Stomach (tissue), 9 donors: Measurements from ENCODE around the gene OR14A16. TPM values are rescaled to one million over a fixed set of nuclear protein-coding genes. Genes with fewer than 3 reads are reported as not detected.

Experiments
- DNase-seq, 2 donors: peaks; one replicate each; pipeline versions ENCODE4 v3.0.0 to v3.0.0-alpha.2; 2013 to 2019
- H3K27ac ChIP-seq, 5 donors: fragments of 200-600 bp in 4 of 5; sonication (generic) in 4 of 5; one replicate each; pipeline ENCODE4 v1.5.1; 2013 to 2019; ENCODE audit warnings: mild to moderate bottlenecking in 1 of 5, moderate library complexity in 1 of 5
- H3K27me3 ChIP-seq, 3 donors: fragments of 200-600 bp; sonication (generic); one replicate each; pipeline ENCODE4 v1.5.1; 2017 to 2019; ENCODE audit warnings: mixed run types in 1 of 3
- H3K36me3 ChIP-seq, 4 donors: fragments of 200-600 bp; sonication (generic); 1 replicate in 3 of 4; 2 replicates in 1 of 4; pipeline ENCODE4 v1.5.1; 2016 to 2019
- H3K4me1 ChIP-seq, 4 donors: fragments of 200-600 bp; sonication (generic); one replicate each; pipeline ENCODE4 v1.5.1; 2016 to 2019
- H3K4me3 ChIP-seq, 4 donors: fragments of 200-600 bp; sonication (generic) in 3 of 4; one replicate each; pipeline ENCODE4 v1.5.1; 2016 to 2019; ENCODE audit warnings: mild to moderate bottlenecking in 1 of 4
- H3K9me3 ChIP-seq, 4 donors: fragments of 200-600 bp; sonication (generic); one replicate each; pipeline ENCODE4 v1.5.1; 2016 to 2019
- EP300 ChIP-seq: sonication (generic); formaldehyde crosslinking; IDR thresholded peaks from one replicate; pipeline ENCODE4 v1.6.1; 2017; ENCODE audit warnings: antibody characterized with exemption
- POLR2A ChIP-seq, 4 donors: fragments of 450-650 bp; IDR thresholded peaks; one replicate each; pipeline ENCODE4 v1.6.1; 2016; ENCODE audit warnings: antibody characterized with exemption in 4 of 4, control low read depth in 2 of 4, mild to moderate bottlenecking in 1 of 4, moderate library complexity in 1 of 4
- POLR2AphosphoS5 ChIP-seq, 3 donors: sonication (generic); formaldehyde crosslinking; IDR thresholded peaks; one replicate each; pipeline ENCODE4 v1.6.1; 2016; ENCODE audit warnings: antibody characterized with exemption in 3 of 3
- WGBS, 5 donors: extraction: QIAGEN DNeasy Blood & Tissue Kit in 3 of 5; methylation state at CpG; one replicate each; pipeline versions ENCODE4 v1.1.5 to v1.1.7; 2013 to 2018; 5-methylcytosine and 5-hydroxymethylcytosine counted together
- intact Hi-C: fragments of 100-400 bp; cut with DNase I; formaldehyde crosslinking; loops from one replicate; pipeline ENCODE4 v1.15.1; 2023; ENCODE audit warnings: low total_unique reads
- polyA plus RNA-seq, 3 donors: library from polyadenylated mRNA; stranded (reverse); fragments of 200-250 nt; gene quantifications; one replicate each; pipeline ENCODE4 v1.2.3, GENCODE V29; 2013
- total RNA-seq, 5 donors: library from RNA; depleted of rRNA; stranded (reverse); fragments of >200 nt; gene quantifications; one replicate each; pipeline versions ENCODE4 v1.1.0 to v1.2.3, GENCODE V29; 2014 to 2016
- TF ChIP-seq, protein P1 (sequence below), 7 experiments: fragments of 450-650 bp in 4 of 7; fragments of 200-600 bp in 3 of 7; sonication (generic) in 3 of 7; IDR thresholded peaks; one replicate each; pipeline ENCODE4 v1.5.1; 2016 to 2019; ENCODE audit warnings: antibody characterized with exemption in 7 of 7, control low read depth in 2 of 7, mild to moderate bottlenecking in 1 of 7
- donor health status: healthy with polysubstance abuse.
- donor health status: Bipolar disorder and iron deficiency.
- donor health status: healthy.

Gene OR14A16
- total and polyA plus RNA-seq, 8 donors, result not detected

DNA sequence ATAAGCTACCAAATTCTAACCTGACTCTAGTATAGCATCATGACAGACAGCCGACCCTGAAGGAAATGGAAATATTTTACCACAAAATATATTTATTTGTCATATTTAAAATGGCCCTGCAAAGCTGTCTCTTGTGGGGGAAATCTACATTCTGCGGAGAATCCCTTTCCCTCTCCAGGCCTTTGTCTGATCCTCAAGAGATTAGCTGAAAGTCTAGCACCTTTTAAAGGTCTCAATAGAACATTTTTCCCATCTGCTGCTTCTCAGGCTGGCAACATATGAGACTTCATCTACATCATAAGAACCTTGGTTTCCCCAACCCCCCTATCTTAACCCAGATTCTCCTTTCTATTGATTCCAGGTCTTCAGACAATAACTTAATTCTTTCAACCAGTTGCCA, 19.5 kb upstream of the OR14A16 start:
- intact Hi-C loops, result no loop called here
- no peak overlapping the region for H3K27ac ChIP-seq
- H3K36me3 ChIP-seq, result no peaks in the 10 kb centered on the region
- no peak overlapping the region for H3K4me3 ChIP-seq
- no peaks in the 10 kb centered on the region for H3K27me3 ChIP-seq
- H3K4me1 ChIP-seq, result no peaks in the 10 kb centered on the region
- no peak for TF ChIP-seq POLR2AphosphoS5 (IDR thresholded peaks at IDR 0.05)
- WGBS, 5 donors, result 43 to 85% (median 50%) methylated on average over 2 of the region's 2 CpGs
- H3K9me3 ChIP-seq, result no peaks in the 10 kb centered on the region
- no peak for DNase-seq

DNA sequence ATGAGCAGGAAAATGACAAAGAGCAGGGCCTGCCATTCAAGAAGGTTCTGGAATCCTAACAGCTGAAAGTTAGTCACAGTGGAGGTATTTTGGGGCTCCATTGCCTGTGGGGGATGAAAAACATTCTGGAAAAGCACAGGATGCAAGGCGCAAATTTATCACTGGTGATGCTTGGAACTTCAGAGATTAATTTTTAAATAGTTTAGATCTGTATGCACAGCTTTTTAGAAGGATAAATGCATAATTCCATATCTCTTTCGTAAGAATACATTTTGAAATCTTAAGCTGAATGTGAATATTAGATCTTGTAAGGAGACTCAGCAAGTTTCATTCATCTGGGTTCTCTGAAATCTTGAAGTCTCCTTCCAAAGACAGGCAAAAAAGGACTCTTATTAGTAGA, 17.9 kb upstream of the OR14A16 start, which contains the start of gene OR11L1:
Gene OR11L1 (minus strand): TSS at position 101 of the 400 bp plus-strand sequence. CDS start 0 bp downstream, at position 101.
- TF ChIP-seq EP300, result no peak
- TF ChIP-seq, protein P1, sequence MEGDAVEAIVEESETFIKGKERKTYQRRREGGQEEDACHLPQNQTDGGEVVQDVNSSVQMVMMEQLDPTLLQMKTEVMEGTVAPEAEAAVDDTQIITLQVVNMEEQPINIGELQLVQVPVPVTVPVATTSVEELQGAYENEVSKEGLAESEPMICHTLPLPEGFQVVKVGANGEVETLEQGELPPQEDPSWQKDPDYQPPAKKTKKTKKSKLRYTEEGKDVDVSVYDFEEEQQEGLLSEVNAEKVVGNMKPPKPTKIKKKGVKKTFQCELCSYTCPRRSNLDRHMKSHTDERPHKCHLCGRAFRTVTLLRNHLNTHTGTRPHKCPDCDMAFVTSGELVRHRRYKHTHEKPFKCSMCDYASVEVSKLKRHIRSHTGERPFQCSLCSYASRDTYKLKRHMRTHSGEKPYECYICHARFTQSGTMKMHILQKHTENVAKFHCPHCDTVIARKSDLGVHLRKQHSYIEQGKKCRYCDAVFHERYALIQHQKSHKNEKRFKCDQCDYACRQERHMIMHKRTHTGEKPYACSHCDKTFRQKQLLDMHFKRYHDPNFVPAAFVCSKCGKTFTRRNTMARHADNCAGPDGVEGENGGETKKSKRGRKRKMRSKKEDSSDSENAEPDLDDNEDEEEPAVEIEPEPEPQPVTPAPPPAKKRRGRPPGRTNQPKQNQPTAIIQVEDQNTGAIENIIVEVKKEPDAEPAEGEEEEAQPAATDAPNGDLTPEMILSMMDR (IDR thresholded peaks at IDR 0.05), result no peak
- Histone ChIP-seq H3K4me3 (no peak within 1 kb of the TSS), H3K36me3 (no peaks in the 10 kb centered on the region), H3K9me3 (peaks cover 0 to 1% (median 0%) of the 10 kb centered on the region in 4 donors), H3K27me3 (no peaks in the 10 kb centered on the region), H3K27ac (no peak within 1 kb of the TSS), H3K4me1 (no peaks in the 10 kb centered on the region)
- WGBS, 5 donors, result 87 to 95% (median 89%) methylated on average over 2 of the region's 2 CpGs
- intact Hi-C loops, result no loop called here
- DNase-seq, result no peak

DNA sequence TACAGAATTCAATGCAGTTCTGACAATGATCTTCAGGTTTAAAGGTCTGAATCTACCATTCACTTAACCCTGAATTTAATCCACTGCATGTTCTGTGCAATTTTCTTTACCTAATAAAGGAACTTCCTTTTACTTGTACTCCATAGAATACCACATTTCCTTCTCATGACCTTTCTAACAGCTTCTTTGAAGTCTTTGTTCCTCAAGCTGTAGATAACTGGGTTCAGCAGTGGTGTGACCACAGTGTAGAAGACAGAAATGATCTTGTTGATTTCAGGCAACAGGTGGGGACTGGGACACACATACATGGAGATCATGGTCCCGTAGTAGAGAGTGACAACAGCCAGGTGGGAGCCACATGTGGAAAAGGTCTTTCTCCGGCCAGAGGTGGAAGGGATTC, 16.9 kb upstream of the OR14A16 start:
- DNase-seq, result no peak
- WGBS, 5 donors, result 63 to 80% (median 75%) methylated on average over 2 of the region's 2 CpGs
- no peak overlapping the region for H3K27ac ChIP-seq
- H3K4me3 ChIP-seq, result no peak overlapping the region
- H3K9me3 ChIP-seq, result peaks cover 0 to 6% (median 0%) of the 10 kb centered on the region in 4 donors
- intact Hi-C loops, result no loop called here
- no peaks in the 10 kb centered on the region for H3K4me1 ChIP-seq
- TF ChIP-seq POLR2A (IDR thresholded peaks at IDR 0.05) (no peak), EP300 (no peak), POLR2AphosphoS5 (IDR thresholded peaks at IDR 0.05) (no peak)
- TF ChIP-seq, protein P1 (IDR thresholded peaks at IDR 0.05), result no peak
- H3K36me3 ChIP-seq, result no peaks in the 10 kb centered on the region
- H3K27me3 ChIP-seq, result no peaks in the 10 kb centered on the region

DNA sequence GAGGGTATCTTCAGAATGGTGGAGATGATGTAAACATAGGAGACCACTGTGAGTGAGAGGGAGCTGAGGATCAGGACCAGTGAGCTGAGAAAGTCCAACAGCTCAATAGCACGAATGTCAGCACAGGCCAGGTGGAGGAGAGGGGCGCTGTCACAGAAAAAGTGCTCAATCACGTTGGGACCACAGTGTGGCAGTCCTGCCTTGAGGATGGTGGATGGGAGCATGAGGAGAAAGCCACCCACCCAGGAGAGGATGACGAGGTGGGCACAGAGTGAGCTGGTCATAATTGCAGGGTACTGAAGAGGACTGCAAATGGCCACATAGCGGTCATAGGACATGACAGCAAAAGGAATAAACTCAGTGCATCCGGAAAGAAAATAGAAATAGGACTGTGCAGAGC, 9.7 kb upstream of the OR14A16 start:
- DNase-seq, result no peak
- no peak overlapping the region for H3K27ac ChIP-seq
- peaks cover 0 to 9% (median 3%) of the 10 kb centered on the region in 4 donors for H3K9me3 ChIP-seq
- H3K4me3 ChIP-seq, result no peak overlapping the region
- WGBS, 5 donors, result 61 to 67% (median 66%) methylated on average over 6 of the region's 6 CpGs
- TF ChIP-seq POLR2A (IDR thresholded peaks at IDR 0.05) (no peak), EP300 (no peak), POLR2AphosphoS5 (IDR thresholded peaks at IDR 0.05) (no peak)
- TF ChIP-seq, protein P1 (IDR thresholded peaks at IDR 0.05), result no peak
- no peaks in the 10 kb centered on the region for H3K4me1 ChIP-seq
- H3K27me3 ChIP-seq, result no peaks in the 10 kb centered on the region
- H3K36me3 ChIP-seq, result no peaks in the 10 kb centered on the region
- intact Hi-C loops, result no loop called here

DNA sequence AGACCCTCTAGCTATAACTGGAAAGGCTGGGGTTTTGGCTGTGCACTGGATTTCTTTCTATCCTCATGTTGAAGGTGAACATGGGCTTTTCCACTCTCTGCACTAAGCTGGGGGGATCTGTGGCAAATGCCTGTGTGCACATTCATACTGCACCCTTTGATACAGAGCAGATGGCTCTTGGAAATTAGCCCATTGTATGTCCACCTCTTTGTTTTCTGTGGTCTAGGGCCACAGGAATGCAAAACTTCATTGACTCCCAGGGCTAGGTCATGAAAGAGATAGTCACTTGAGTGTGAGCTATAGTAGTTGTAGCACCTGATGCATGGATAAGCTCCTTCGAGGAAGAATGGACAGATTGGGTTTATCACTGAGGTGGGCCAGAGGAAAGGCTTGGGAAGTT, 5.7 kb upstream of the OR14A16 start:
- Histone ChIP-seq H3K36me3 (no peaks in the 10 kb centered on the region), H3K27me3 (no peaks in the 10 kb centered on the region), H3K9me3 (peaks cover 0 to 5% (median 0%) of the 10 kb centered on the region in 4 donors), H3K4me3 (no peak overlapping the region), H3K27ac (no peak overlapping the region), H3K4me1 (no peaks in the 10 kb centered on the region)
- DNase-seq, result no peak
- TF ChIP-seq, protein P1 (IDR thresholded peaks at IDR 0.05), result no peak
- TF ChIP-seq POLR2AphosphoS5 (IDR thresholded peaks at IDR 0.05) (no peak), EP300 (no peak), POLR2A (IDR thresholded peaks at IDR 0.05) (no peak)
- 0 to 73% (median 27%) methylated on average over 1 of the region's 1 CpG for WGBS, 5 donors
- intact Hi-C loops, result no loop called here
